ENCODE data around the gene MICB. TPM values are rescaled to one million over a fixed set of nuclear protein-coding genes. Genes with fewer than 3 reads are reported as not detected.
"Not testable (repeated sequence)": the region's sequence is repeated elsewhere in the genome, so short reads cannot be mapped to it uniquely, and the experiment has no call there.

The MICB gene
- polyA plus RNA-seq, 4 donors: 0.49 to 2.3 (median 1.0) TPM

DNA sequence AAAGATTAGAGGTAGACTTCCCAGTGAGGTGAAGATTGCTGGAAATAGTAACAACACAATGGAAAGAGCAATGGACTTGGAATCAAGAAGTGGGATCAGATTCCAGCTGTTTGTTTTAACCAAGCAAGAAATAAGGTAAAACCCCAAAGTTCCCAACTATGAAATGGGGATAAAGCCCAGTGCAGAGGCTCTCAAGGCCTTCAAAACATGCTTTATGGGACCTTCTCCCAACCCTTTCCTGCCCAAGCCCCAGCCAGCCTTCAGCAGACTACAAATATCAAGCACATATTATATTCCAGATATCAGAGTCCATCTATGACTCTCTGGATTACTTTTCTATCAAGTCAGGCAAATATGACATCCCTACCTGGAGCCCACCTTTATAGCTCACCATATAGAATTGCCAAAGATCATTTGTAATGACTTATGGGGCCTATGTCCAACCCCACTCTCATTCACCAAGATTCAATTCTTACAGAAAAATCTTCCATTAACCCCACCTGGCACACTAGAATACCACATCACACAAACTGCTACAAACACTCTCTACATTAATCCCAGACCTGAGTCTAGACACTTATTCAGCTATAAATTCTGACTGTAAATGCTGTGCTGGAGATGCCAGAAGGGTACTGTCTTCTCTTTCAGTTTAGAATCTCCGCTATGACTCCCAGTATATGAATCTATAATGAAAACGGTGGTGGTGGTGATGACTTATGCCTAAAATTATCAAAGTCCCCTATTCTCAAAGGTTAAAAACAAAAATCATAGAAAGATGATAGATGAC lies 37.8 kb downstream of the MICB start:
- DNase-seq (ENCODE audit: low read depth in 4 of 4, low spot score in 3 of 4): no peak

DNA sequence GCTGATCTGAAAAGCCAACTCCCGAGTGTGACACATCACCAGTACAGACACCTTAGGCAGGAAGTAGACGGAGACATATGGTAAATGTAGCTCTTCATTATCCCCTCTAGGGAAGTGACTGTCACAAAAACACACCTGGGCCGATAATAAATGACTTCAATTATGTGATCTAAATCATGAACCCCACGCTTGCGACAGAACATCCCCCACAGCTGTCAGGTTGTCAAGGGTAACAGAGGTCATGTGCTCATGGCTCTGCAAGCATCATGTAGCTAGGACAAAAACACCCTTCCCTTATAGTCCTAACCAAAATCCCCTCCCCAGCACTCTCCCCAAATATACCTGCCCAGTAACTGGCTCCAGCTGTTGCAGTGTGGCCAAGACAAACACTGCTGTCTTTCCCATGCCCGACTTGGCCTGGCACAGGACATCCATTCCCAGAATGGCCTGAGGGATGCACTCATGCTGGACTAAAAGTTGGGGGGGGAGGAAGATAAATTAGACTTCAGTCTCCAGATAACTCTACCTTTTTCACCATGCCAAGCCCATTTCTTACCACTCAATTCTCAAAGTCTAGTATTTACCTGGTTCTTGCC lies 41.0 kb downstream of the MICB start:
- DNase-seq (ENCODE audit: low read depth in 4 of 4, low spot score in 3 of 4): no peak

DNA sequence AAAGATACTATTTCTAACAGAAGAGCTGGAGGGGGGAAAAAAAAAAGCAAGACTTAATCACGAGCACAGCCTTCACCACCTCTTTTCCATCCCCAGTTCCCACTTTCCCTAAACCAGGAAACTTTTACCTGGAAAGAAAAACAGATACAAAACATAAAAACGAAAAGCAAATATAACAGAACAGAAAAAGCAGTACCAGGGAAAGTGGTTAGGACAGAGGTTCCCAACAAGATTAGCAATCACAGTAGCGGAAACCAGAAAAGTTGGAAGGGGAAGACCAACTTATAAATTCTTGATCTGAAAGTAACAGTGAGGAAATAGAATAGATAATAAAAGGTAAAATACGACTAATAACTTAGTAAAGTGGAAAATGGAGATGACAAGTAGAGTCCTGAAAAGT lies 42.7 kb downstream of the MICB start:
- DNase-seq (ENCODE audit: low read depth in 4 of 4, low spot score in 3 of 4): no peak

- DNase-seq (ENCODE audit: low read depth in 4 of 4, low spot score in 3 of 4): peak in 1 of 4 donors; percentile 35
These were observed 43.2 kb downstream of the MICB start for GRCh38 chr6:31541059-31541657.

GRCh38 chr6:31541658-31542521 lies 43.9 kb downstream of the MICB start, which contains the start of gene DDX39B:
Gene DDX39B, minus strand, starts transcription at chr6:31542003. Its CDS starts 1,471 bp downstream, at chr6:31540532.
- DNase-seq (ENCODE audit: low read depth in 4 of 4, low spot score in 3 of 4): peak; percentile 94 to 96 (median 96)

GRCh38 chr6:31543639-31544038 lies 45.7 kb downstream of the MICB start:
- no peak for DNase-seq (ENCODE audit: low read depth in 4 of 4, low spot score in 3 of 4)

DNA sequence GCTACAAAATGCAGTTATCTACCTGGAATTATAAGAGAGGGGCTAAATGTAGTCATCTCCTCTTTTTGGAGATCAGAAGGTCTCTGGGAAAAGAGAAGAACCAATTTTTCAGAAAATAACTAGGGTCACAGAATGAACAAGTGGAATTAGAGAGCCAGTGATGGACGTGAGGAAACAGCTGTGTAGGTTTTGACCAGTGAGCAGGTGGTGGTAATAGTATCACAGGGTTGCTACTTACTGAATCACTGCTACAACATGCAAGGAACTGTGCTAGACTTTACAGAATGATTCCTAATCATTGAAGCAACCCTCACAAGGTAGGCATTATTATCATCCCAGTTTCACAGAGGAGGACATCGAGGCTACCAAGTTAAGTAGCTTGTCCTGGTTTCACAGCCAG lies 46.7 kb downstream of the MICB start:
- DNase-seq (ENCODE audit: low read depth in 4 of 4, low spot score in 3 of 4): no peak

DNA sequence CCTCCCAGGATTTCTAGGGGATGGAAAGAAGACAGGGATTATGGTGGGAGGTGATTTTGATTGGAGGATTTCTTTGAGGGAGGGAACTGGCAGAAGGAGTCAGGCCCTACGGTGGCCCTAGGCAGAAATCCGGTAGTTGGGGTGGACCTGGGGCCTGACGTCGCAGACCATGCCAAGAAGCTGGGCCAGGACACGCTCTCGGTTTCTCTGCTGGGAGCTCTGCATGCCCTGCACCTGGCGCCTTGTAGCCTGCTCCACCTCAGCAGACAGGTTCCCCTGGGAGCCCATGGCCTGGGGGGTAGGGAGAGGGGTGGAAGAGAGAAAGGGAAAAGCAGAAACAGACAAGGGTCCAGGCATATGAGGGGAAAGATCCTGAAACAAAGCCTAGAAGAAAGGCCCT lies 47.3 kb downstream of the MICB start:
- DNase-seq (ENCODE audit: low read depth in 4 of 4, low spot score in 3 of 4): no peak

DNA sequence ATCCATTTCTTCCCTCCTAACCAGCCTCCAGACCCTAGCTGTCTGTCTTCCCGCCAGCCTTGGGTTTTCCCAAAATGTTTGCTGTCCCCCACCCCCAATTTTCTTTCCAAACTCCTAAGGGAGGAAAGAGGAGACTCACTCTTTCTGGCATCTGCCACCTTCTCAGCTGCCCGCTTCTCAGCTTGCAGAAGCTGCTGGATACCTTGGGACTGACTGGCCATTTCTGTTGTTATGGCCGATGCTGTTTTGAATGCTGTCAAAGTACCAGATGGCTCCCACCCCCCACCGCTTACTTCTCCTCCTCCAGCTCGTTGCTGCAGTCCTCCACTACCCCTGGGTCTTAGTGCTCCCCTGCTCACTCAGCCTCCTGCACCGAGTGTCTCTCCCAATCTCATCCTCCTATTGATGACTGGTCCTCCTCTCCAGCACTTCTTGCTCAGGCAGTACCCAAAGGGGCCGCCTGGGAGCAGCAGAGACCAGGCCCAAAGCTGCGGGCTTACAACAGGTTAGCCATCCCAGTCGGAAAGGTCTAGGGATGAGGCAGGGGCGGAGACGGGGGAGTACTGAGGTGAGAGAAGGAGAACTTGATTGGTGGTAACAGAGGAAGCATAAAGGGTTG lies 48.5 kb downstream of the MICB start, which contains the start of gene ATP6V1G2:
ATP6V1G2 (minus strand) TSS at position 270 of the 619 bp plus-strand sequence; CDS start at position 221, 49 bp downstream.
- peak; percentile 71 to 80 (median 75) for DNase-seq (ENCODE audit: low read depth in 4 of 4, low spot score in 3 of 4)

- peak; percentile 90 to 95 (median 92) for DNase-seq (ENCODE audit: low read depth in 4 of 4, low spot score in 3 of 4)
These were observed 49.2 kb downstream of the MICB start, which contains the start of gene NFKBIL1 for GRCh38 chr6:31546958-31547726. Gene NFKBIL1, plus strand, starts transcription at chr6:31547608. Its CDS starts 87 bp downstream, at chr6:31547695.

- no peak for DNase-seq (ENCODE audit: low read depth in 4 of 4, low spot score in 3 of 4)
These were observed 50.0 kb downstream of the MICB start for GRCh38 chr6:31547727-31548543.

DNA sequence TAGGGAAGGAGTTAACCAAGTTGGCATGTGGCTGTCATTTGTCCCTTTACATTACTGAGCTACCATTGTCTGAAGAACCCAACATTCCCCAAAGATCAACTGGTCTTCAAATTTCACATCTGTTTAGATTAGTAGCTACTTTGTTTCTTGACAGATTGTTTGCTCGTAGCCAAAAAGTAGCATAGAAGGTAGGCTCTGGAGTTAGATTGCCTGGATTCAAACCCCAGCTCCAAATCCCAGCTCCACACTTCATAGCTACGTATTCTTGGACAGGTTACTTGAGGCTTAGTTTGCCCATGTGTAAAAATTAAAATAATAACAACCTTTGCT lies 50.6 kb downstream of the MICB start:
- DNase-seq (ENCODE audit: low read depth in 4 of 4, low spot score in 3 of 4): no peak

- DNase-seq (ENCODE audit: low read depth in 4 of 4, low spot score in 3 of 4): not testable (repeated sequence)
These were observed 53.4 kb downstream of the MICB start for GRCh38 chr6:31551371-31551770.

DNA sequence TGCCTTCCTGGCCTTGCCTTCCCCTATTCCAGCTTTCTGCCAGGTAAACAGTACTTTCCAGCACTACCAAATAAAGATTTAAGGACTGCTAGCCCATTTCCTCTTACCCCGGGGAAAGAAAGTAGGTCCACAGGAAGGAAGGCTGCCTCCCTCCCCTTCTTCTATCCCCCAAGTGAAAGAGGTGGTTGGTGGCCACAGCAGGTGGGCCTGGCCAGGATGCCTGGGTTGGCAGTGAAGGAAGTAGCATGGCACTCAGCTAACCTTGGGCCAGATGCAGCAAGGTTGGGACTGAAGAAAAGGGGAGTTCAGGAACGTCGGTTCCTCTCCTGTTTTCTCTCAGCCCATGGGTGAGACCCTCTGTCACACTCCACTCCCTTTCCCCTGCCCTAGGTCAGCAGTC lies 58.4 kb downstream of the MICB start:
- no peak for DNase-seq (ENCODE audit: low read depth in 4 of 4, low spot score in 3 of 4)

- no peak for DNase-seq (ENCODE audit: low read depth in 4 of 4, low spot score in 3 of 4)
These were observed 59.7 kb downstream of the MICB start for GRCh38 chr6:31557443-31558317.

- DNase-seq (ENCODE audit: low read depth in 4 of 4, low spot score in 3 of 4): no peak
These were observed 60.3 kb downstream of the MICB start for GRCh38 chr6:31558318-31558625.

DNA sequence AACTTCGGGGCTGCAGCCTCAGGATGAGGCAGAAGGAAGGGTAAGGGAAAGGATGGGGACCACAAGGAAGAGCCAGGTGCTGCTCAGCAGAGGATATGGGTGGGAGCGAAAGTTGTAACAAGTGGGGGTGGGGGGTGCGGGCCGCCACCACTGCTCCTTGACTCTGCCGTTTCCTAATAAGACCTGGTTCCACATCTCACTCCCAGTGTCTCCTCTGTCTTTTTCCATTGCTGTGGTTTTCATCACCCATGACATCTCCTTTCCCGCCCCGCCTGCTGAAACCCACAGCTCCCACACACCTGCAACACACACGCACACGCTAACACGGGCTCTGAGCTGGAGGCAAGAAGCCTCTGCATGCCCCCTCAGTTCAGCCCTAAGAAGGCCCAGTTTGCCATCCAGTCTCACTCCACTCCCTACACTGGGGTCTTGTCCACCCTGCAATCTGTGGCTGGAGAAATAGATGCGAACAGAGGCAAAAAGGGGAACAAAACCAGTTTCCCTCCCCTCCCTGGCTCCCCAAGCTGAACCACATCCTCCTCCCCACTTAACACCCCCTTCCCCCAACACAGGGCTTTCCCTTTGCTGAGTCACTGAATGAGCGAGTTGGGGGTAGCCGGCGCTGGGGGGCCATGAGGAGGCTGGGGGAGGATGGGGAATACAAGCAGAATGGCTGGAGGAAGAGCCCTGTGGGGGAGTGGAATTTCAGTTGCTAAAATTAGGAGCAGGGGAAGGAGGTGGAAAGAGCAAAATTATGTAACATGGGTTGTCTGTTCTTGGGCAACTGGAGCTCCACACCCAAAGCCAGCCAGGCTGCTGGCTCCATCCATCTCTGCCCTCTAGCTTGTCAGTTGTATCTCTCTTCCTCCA lies 60.9 kb downstream of the MICB start:
- DNase-seq (ENCODE audit: low read depth in 4 of 4, low spot score in 3 of 4): no peak

All from left renal pelvis (tissue), 4 donors.